ENCODE measurements around the gene CTNNA3.
"Not testable (repeated sequence)": the region's sequence is repeated elsewhere in the genome, so short reads cannot be mapped to it uniquely, and the experiment has no call there.

The CTNNA3 gene

GRCh38 chr10:66472156-66472555, 1223.8 kb downstream of the CTNNA3 start:
- DNase-seq = no peak

GRCh38 chr10:66467042-66467441, 1229.0 kb downstream of the CTNNA3 start:
- DNase-seq = no peak

GRCh38 chr10:66466622-66467021, 1229.4 kb downstream of the CTNNA3 start:
- no peak for DNase-seq

- no peak for DNase-seq
Measured at GRCh38 chr10:66463611-66464010, 1232.4 kb downstream of the CTNNA3 start.

GRCh38 chr10:66457629-66458028, 1238.4 kb downstream of the CTNNA3 start:
- DNase-seq = no peak

- DNase-seq = no peak
Measured at GRCh38 chr10:66455304-66455703, 1240.7 kb downstream of the CTNNA3 start.

- DNase-seq = no peak
Measured at GRCh38 chr10:66440568-66440967, 1255.4 kb downstream of the CTNNA3 start.

GRCh38 chr10:66414943-66415342, 1281.1 kb downstream of the CTNNA3 start:
- DNase-seq = no peak

GRCh38 chr10:66405566-66405965, 1290.4 kb downstream of the CTNNA3 start:
- DNase-seq = no peak

GRCh38 chr10:66398669-66399068, 1297.3 kb downstream of the CTNNA3 start:
- no peak for DNase-seq

- no peak for DNase-seq
Measured at GRCh38 chr10:66394342-66395063, 1301.5 kb downstream of the CTNNA3 start.

GRCh38 chr10:66390926-66391325, 1305.1 kb downstream of the CTNNA3 start:
- no peak for DNase-seq

GRCh38 chr10:66381045-66381444, 1315.0 kb downstream of the CTNNA3 start:
- no peak for DNase-seq

- DNase-seq = no peak
Measured at GRCh38 chr10:66378117-66378876, 1317.7 kb downstream of the CTNNA3 start.

- no peak for DNase-seq
Measured at GRCh38 chr10:66368146-66368545, 1327.8 kb downstream of the CTNNA3 start.

- no peak for DNase-seq
Measured at GRCh38 chr10:66366163-66366562, 1329.8 kb downstream of the CTNNA3 start.

GRCh38 chr10:66365686-66366085, 1330.3 kb downstream of the CTNNA3 start:
- no peak for DNase-seq

- DNase-seq = no peak
Measured at GRCh38 chr10:66362522-66362921, 1333.5 kb downstream of the CTNNA3 start.

- not testable (repeated sequence) for DNase-seq
Measured at GRCh38 chr10:66353822-66354221, 1342.2 kb downstream of the CTNNA3 start.

GRCh38 chr10:66353422-66353821, 1342.6 kb downstream of the CTNNA3 start:
- no peak for DNase-seq

GRCh38 chr10:66350622-66351399, 1345.2 kb downstream of the CTNNA3 start:
- DNase-seq = no peak

- DNase-seq = no peak
Measured at GRCh38 chr10:66349726-66350125, 1346.3 kb downstream of the CTNNA3 start.

GRCh38 chr10:66349076-66349475, 1346.9 kb downstream of the CTNNA3 start:
- DNase-seq = no peak

- DNase-seq = no peak
Measured at GRCh38 chr10:66337211-66337610, 1358.8 kb downstream of the CTNNA3 start.
